Epidermal melanocyte (primary cell): ENCODE data around the gene LDB2.

Source experiments
- DNase-seq: peaks from one replicate; pipeline ENCODE4 v3.0.0; 2011; ENCODE audit warnings: low spot score; ENCODE audit not compliant: insufficient read length

Gene LDB2

GRCh38 chr4:16844816-16845586 is 53.4 kb downstream of the LDB2 start:
- no peak for DNase-seq

GRCh38 chr4:16843831-16844508 is 54.5 kb downstream of the LDB2 start:
- no peak for DNase-seq

- no peak for DNase-seq
These were observed 60.1 kb downstream of the LDB2 start for GRCh38 chr4:16838226-16838875.

- DNase-seq, result no peak
These were observed 61.0 kb downstream of the LDB2 start for GRCh38 chr4:16837475-16837874.

- DNase-seq, result no peak
These were observed 62.1 kb downstream of the LDB2 start for GRCh38 chr4:16836324-16836723.

- no peak for DNase-seq
These were observed 62.7 kb downstream of the LDB2 start for GRCh38 chr4:16835597-16836247.

- DNase-seq, result no peak
These were observed 63.6 kb downstream of the LDB2 start for GRCh38 chr4:16834814-16835213.

GRCh38 chr4:16833722-16834121 is 64.7 kb downstream of the LDB2 start:
- DNase-seq, result no peak

- no peak for DNase-seq
These were observed 68.4 kb downstream of the LDB2 start for GRCh38 chr4:16830081-16830480.

- DNase-seq, result no peak
These were observed 70.4 kb downstream of the LDB2 start for GRCh38 chr4:16827794-16828724.

GRCh38 chr4:16827045-16827444 is 71.4 kb downstream of the LDB2 start:
- DNase-seq, result no peak

GRCh38 chr4:16826406-16826910 is 72.0 kb downstream of the LDB2 start:
- no peak for DNase-seq

GRCh38 chr4:16824278-16824806 is 74.1 kb downstream of the LDB2 start:
- no peak for DNase-seq

GRCh38 chr4:16820329-16820728 is 78.1 kb downstream of the LDB2 start:
- no peak for DNase-seq

- DNase-seq, result no peak
These were observed 78.8 kb downstream of the LDB2 start for GRCh38 chr4:16819652-16820051.

GRCh38 chr4:16818005-16818404 is 80.4 kb downstream of the LDB2 start:
- no peak for DNase-seq

- DNase-seq, result no peak
These were observed 81.2 kb downstream of the LDB2 start for GRCh38 chr4:16817286-16817685.

- DNase-seq, result no peak
These were observed 84.1 kb downstream of the LDB2 start for GRCh38 chr4:16814361-16814760.

GRCh38 chr4:16812041-16812440 is 86.4 kb downstream of the LDB2 start:
- DNase-seq, result no peak

- DNase-seq, result no peak
These were observed 88.5 kb downstream of the LDB2 start for GRCh38 chr4:16809943-16810342.
